ENCODE data around the gene NDST3. TPM values are rescaled to one million over a fixed set of nuclear protein-coding genes. Genes with fewer than 3 reads are reported as not detected.

The NDST3 gene
- polyA plus RNA-seq, 1 donor (not counting 4 experiments of a cell fraction or from before 2014, with no cell fraction given) = not detected

- dilution Hi-C loops (cut with MboI; ENCODE audit: extremely low pct_ligation_motif_present, low sequenced_read_pairs) = no loop called here
- H3K4me1 ChIP-seq (ENCODE audit: control insufficient read depth, extremely low read depth, insufficient read depth, low read length) = no peaks in the 10 kb centered on the region
- H3K79me2 ChIP-seq (ENCODE audit: control insufficient read depth, insufficient read depth, low read length) = no peaks in the 10 kb centered on the region
- H3K9ac ChIP-seq (ENCODE audit: control insufficient read depth, extremely low read depth, insufficient read depth, low read length) = no peak overlapping the region
- no peaks in the 10 kb centered on the region for H3K9me3 ChIP-seq (ENCODE audit: control insufficient read depth, low read depth, low read length)
- FAIRE-seq = no peak
- H3K4me3 ChIP-seq (ENCODE audit: control insufficient read depth in 2 of 3, extremely low read depth in 1 of 3, insufficient read depth in 2 of 3, low read depth in 1 of 3, low read length in 3 of 3) = no peak overlapping the region
- H3K9me1 ChIP-seq (ENCODE audit: control insufficient read depth, extremely low read depth, insufficient read depth, low read length) = no peaks in the 10 kb centered on the region
- H3K36me3 ChIP-seq (ENCODE audit: control insufficient read depth in 2 of 2, extremely low read depth in 1 of 2, insufficient read depth in 2 of 2, low read length in 2 of 2) = no peaks in the 10 kb centered on the region
- H3K4me2 ChIP-seq (ENCODE audit: control insufficient read depth, extremely low read depth, insufficient read depth, low read depth, low read length) = no peak overlapping the region
- TF ChIP-seq CTCF (optimal IDR thresholded peaks at IDR 0.05 in 1 of 3, IDR thresholded peaks at IDR 0.05 in 1 of 3, conservative IDR thresholded peaks at IDR 0.05 in 1 of 3; ENCODE audit: extremely low read depth in 1 of 3, insufficient read depth in 2 of 3, low read length in 3 of 3) (no peak), EZH2 (IDR thresholded peaks at IDR 0.05; ENCODE audit: low read length) (no peak)
- no peaks in the 10 kb centered on the region for H3K27me3 ChIP-seq (ENCODE audit: control insufficient read depth, extremely low read depth, insufficient read depth, low read length)
- H3K27ac ChIP-seq (ENCODE audit: control insufficient read depth, insufficient read depth, low read length) = no peak overlapping the region
- no peak overlapping the region for H2AFZ ChIP-seq (ENCODE audit: control insufficient read depth, low read length)
- no peaks in the 10 kb centered on the region for H4K20me1 ChIP-seq (ENCODE audit: control insufficient read depth, extremely low read depth, insufficient read depth, low read length)
- no peak for DNase-seq (ENCODE audit: low read depth, low spot score)
These were observed 30.2 kb upstream of the NDST3 start for GRCh38 chr4:118004088-118004487.

- no peak for DNase-seq (ENCODE audit: low read depth, low spot score)
- H3K27me3 ChIP-seq (ENCODE audit: control insufficient read depth, extremely low read depth, insufficient read depth, low read length) = no peaks in the 10 kb centered on the region
- dilution Hi-C loops (cut with MboI; ENCODE audit: extremely low pct_ligation_motif_present, low sequenced_read_pairs) = no loop called here
- no peaks in the 10 kb centered on the region for H3K4me1 ChIP-seq (ENCODE audit: control insufficient read depth, extremely low read depth, insufficient read depth, low read length)
- H3K4me3 ChIP-seq (ENCODE audit: control insufficient read depth in 2 of 3, extremely low read depth in 1 of 3, insufficient read depth in 2 of 3, low read depth in 1 of 3, low read length in 3 of 3) = no peak overlapping the region
- H3K79me2 ChIP-seq (ENCODE audit: control insufficient read depth, insufficient read depth, low read length) = no peaks in the 10 kb centered on the region
- TF ChIP-seq CTCF (optimal IDR thresholded peaks at IDR 0.05 in 1 of 3, IDR thresholded peaks at IDR 0.05 in 1 of 3, conservative IDR thresholded peaks at IDR 0.05 in 1 of 3; ENCODE audit: extremely low read depth in 1 of 3, insufficient read depth in 2 of 3, low read length in 3 of 3) = no peak
- no peak for TF ChIP-seq EZH2 (IDR thresholded peaks at IDR 0.05; ENCODE audit: low read length)
- no peaks in the 10 kb centered on the region for H3K36me3 ChIP-seq (ENCODE audit: control insufficient read depth in 2 of 2, extremely low read depth in 1 of 2, insufficient read depth in 2 of 2, low read length in 2 of 2)
- H3K4me2 ChIP-seq (ENCODE audit: control insufficient read depth, extremely low read depth, insufficient read depth, low read depth, low read length) = no peak overlapping the region
- no peak for FAIRE-seq
- no peak overlapping the region for H2AFZ ChIP-seq (ENCODE audit: control insufficient read depth, low read length)
- no peak overlapping the region for H3K27ac ChIP-seq (ENCODE audit: control insufficient read depth, insufficient read depth, low read length)
- H3K9ac ChIP-seq (ENCODE audit: control insufficient read depth, extremely low read depth, insufficient read depth, low read length) = no peak overlapping the region
- no peaks in the 10 kb centered on the region for H3K9me3 ChIP-seq (ENCODE audit: control insufficient read depth, low read depth, low read length)
- no peaks in the 10 kb centered on the region for H3K9me1 ChIP-seq (ENCODE audit: control insufficient read depth, extremely low read depth, insufficient read depth, low read length)
- no peaks in the 10 kb centered on the region for H4K20me1 ChIP-seq (ENCODE audit: control insufficient read depth, extremely low read depth, insufficient read depth, low read length)
These were observed 28.4 kb upstream of the NDST3 start for GRCh38 chr4:118005883-118006282.
